SK-N-MC (cell line): ENCODE data around the gene OTUD3.

Experiments
- EZH2 ChIP-seq: fragments of 200-600 bp; sonication (generic); IDR thresholded peaks from one replicate; pipeline ENCODE4 v1.6.1; 2017; ENCODE audit warnings: antibody characterized with exemption
- POLR2AphosphoS5 ChIP-seq: IDR thresholded peaks from 2 replicates; pipeline ENCODE4 v1.6.1; 2012; ENCODE audit warnings: mild to moderate bottlenecking, low read depth, low read length, borderline replicate concordance

DNA sequence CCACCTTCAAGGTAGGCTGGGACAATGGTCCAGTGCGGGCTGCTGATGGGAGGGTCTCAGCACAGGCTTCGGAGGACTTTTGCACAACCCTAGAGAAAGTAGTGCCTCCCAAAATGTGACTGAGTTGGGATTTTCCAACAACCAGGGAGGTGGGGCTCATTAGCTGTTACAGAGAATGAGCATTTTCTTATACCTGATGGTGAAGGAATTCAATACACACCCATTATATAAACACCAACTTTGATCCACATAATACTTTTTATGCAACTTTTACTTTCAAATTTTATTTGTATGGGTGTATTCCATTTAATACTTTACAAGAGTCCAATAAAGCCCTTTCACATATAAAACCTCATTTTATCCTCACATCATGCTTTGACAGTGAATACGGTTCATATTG is 35.9 kb upstream of the OTUD3 start:
- TF ChIP-seq EZH2, result no peak
- TF ChIP-seq POLR2AphosphoS5, result no peak
